Upper lobe of right lung (tissue), 1 donor: ENCODE data around the gene TGM1. TPM values are rescaled to one million over a fixed set of nuclear protein-coding genes. Genes with fewer than 3 reads are reported as not detected.

Experiments used
- ATAC-seq: fragments of 200-7000 bp; cut with Tn5 transposase; one replicate; pipeline ENCODE4 v1.9.1; 2020; ENCODE audit warnings: mild to moderate bottlenecking, moderate library complexity
- DNase-seq: peaks from one replicate; pipeline ENCODE4 v3.0.0-alpha.2; 2020
- H3K27ac ChIP-seq: fragments of 200-600 bp; one replicate; pipeline ENCODE4 v1.8.0; 2022
- H3K27me3 ChIP-seq: fragments of 200-600 bp; one replicate; pipeline ENCODE4 v1.8.0; 2022; ENCODE audit warnings: mild to moderate bottlenecking
- H3K36me3 ChIP-seq: fragments of 200-600 bp; one replicate; pipeline ENCODE4 v1.8.0; 2022
- H3K4me1 ChIP-seq: fragments of 200-600 bp; one replicate; pipeline ENCODE4 v1.8.0; 2022
- H3K4me3 ChIP-seq: fragments of 200-600 bp; one replicate; pipeline ENCODE4 v1.8.0; 2022; ENCODE audit warnings: mild to moderate bottlenecking
- H3K9me3 ChIP-seq: fragments of 200-600 bp; one replicate; pipeline ENCODE4 v1.8.0; 2022
- CTCF ChIP-seq: fragments of 200-600 bp; IDR thresholded peaks from one replicate; pipeline ENCODE4 v1.8.0; 2022; ENCODE audit warnings: antibody characterized with exemption
- intact Hi-C: fragments of 100-400 bp; cut with DNase I; formaldehyde crosslinking; loops from one replicate; pipeline ENCODE4 v1.11.0; 2022
- total RNA-seq: library from RNA; stranded (reverse); fragmentation: NEBNext Ultra II Directional; extraction: Animal tissue kit (Norgen Biotek cat#: 25700); gene quantifications from one replicate; pipeline ENCODE4 v1.2.1, GENCODE V29; 2021
- donor health status: DM: no; HTN: yes; CAD: no; lungs with severe emphysema.

Gene TGM1
- total RNA-seq, 1 donor from 2014 or later = 12.3 TPM

- Histone ChIP-seq H3K27ac (no peak overlapping the region), H3K36me3 (peaks cover 15% of the 10 kb centered on the region), H3K27me3 (no peaks in the 10 kb centered on the region), H3K4me3 (no peak overlapping the region), H3K4me1 (peaks cover 5% of the 10 kb centered on the region), H3K9me3 (no peaks in the 10 kb centered on the region)
- no peak for TF ChIP-seq CTCF
- DNase-seq = no peak
- no peak for ATAC-seq
- intact Hi-C loops = no loop called here
Observed at GRCh38 chr14:24261256-24261968, 1.6 kb downstream of the TGM1 start.

DNA sequence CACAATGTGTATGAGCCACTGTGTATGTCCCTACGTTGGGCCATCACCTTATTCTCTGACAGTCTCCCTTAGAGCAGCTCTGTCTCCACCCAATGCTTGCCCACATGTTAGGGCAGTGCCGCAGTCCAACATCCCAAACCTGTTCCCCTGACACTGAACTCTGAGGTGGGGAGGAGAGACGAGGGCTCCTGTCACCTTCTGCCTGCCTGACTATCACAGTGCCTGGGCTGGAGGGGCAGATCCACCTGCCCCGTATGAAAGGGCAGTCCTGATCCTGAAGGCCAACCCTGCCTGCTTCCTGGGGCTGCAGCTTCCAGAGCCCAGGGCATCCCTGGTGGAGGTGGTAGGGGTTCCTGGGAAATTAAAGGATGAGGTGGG, 2.2 kb downstream of the TGM1 start:
- Histone ChIP-seq H3K9me3 (no peaks in the 10 kb centered on the region), H3K4me1 (peaks cover 5% of the 10 kb centered on the region), H3K27me3 (no peaks in the 10 kb centered on the region), H3K4me3 (no peak overlapping the region), H3K27ac (no peak overlapping the region), H3K36me3 (peaks cover 10% of the 10 kb centered on the region)
- DNase-seq (no peak), ATAC-seq (no peak)
- no peak for TF ChIP-seq CTCF
- intact Hi-C loops = no loop called here

DNA sequence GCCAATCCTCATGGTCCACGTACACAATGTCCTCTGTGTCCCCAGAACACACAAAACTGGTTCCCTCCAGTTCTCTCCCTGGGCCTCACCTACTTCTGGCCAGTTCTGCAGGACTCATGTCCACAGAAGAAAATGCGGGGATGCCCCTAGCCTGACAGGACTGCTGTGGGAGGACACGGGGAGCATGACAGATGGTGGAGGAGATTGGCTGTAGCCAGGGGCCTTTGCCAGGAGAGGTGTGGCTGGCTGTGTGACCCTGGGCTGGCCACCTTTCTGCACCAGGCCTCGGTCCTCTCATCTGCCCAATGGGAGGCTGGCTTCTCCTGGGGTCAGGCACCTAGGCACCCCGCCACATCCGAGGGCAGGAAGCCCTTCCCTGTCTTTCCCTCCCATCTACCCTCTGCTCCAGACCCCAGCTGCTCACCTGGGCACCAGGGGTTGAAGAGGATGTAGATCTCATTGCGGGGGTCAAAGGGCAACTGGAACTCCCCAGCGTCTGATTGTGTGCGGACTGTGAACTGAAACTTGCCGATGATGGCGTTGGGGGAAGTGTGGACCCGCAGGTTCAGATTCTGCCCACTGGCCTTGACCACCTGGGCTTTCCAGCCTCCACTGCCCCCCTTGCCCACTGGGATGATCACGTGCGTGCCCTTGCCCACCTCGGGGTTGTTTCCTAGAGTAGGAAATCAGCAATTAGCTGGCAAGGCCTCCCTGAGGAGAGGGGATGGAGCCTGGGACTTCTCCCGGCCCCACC, 2.8 kb downstream of the TGM1 start:
- peak; percentile 40 for ATAC-seq
- peaks cover 5% of the 10 kb centered on the region for H3K36me3 ChIP-seq
- intact Hi-C loops = no loop called here
- no peak for TF ChIP-seq CTCF
- H3K27me3 ChIP-seq = no peaks in the 10 kb centered on the region
- H3K4me3 ChIP-seq = no peak overlapping the region
- peak overlapping the region; percentile 63 for H3K27ac ChIP-seq
- no peak for DNase-seq
- H3K9me3 ChIP-seq = no peaks in the 10 kb centered on the region
- H3K4me1 ChIP-seq = peaks cover 5% of the 10 kb centered on the region

- intact Hi-C loops = no loop called here
- no peak overlapping the region for H3K4me3 ChIP-seq
- peaks cover 9% of the 10 kb centered on the region for H3K36me3 ChIP-seq
- no peaks in the 10 kb centered on the region for H3K27me3 ChIP-seq
- DNase-seq (peak; percentile 85), ATAC-seq (peak; percentile 73)
- H3K9me3 ChIP-seq = no peaks in the 10 kb centered on the region
- peaks cover 5% of the 10 kb centered on the region for H3K4me1 ChIP-seq
- peak overlapping the region; percentile 63 for H3K27ac ChIP-seq
- TF ChIP-seq CTCF = no peak
Observed at GRCh38 chr14:24259282-24260025, 3.5 kb downstream of the TGM1 start.

DNA sequence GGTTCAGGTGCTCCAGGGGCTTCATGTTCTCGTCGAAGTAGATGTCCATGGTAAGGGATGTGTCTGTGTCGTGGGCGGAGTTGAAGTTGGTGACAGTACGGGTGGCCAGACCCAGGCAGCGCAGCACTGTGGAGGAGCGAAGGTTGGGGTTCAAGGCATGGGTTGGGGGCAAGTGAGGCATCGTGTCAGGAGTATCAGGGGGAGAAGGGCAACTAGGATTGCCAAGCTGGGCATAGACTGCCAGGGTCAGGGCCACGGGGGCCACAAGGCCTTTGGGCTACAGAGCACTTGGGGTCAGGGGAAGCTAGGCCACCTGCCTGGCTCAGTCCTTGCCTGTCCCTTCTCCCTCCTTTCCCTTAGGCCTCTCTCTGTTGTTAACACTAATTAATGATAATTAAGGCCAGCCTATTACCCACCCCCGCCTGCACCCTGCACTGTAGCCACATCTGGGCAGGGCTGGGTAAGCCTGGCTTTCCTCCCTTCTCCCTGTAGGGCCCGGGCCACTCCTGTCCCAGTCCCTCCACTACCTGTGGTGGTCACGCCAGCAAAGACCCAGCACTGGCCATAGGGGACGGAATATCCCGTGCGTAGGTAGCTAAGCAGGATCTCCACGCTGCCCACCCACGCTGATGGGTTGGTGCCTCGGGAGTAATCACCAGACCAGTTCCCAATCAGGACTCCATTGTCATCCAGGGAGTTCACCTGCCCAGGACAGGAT, 4.3 kb downstream of the TGM1 start:
- peaks cover 5% of the 10 kb centered on the region for H3K4me1 ChIP-seq
- no peak for DNase-seq
- peak; percentile 3 for ATAC-seq
- no peaks in the 10 kb centered on the region for H3K9me3 ChIP-seq
- H3K4me3 ChIP-seq = no peak overlapping the region
- intact Hi-C loops = no loop called here
- peak overlapping the region; percentile 63 for H3K27ac ChIP-seq
- H3K27me3 ChIP-seq = no peaks in the 10 kb centered on the region
- TF ChIP-seq CTCF = no peak
- H3K36me3 ChIP-seq = peaks cover 10% of the 10 kb centered on the region
